ENCODE measurements around the gene ZNF335. TPM values are rescaled to one million over a fixed set of nuclear protein-coding genes. Genes with fewer than 3 reads are reported as not detected.

ZNF335 gene
- total and polyA plus RNA-seq, 9 donors = 3.5 to 25.7 (median 15.7) TPM

DNA sequence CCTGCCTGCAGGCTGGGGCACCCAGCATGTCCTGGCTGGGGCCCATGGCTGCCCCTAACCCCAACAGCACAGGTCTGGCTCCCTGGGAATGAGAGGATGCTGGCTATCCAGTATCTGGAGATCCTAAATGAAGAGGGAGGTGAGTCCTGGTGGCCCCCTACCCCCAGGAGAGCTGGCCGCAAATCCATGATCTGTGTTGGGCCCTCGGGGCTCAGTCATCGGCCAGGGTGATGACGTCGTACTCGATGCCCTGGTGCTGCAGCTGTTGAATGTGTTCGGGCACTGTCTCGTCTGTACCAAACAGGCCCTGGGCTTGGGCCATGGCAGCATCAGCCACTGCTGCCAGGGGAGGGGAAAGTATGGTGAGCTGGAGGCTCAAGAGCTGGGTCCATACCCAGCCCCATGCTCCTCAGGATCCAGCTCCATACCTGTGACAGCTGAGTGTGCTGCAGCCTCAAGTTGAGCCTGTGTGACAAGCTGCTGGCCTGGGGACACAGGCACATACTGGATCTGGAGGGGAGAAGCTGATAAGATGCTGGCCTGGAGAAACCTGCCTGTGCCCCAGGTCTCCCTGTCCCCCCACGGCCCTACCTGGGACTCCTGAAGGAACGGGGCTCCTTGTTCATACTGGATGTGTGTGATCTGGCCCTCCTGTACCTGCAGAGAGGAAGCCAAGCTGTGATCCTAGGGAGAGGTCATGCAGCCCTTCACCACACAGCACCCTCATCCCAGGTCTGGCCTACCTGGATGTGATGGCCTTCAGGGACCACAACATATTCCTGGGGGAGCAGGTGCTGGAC lies 23.1 kb downstream of the ZNF335 start:
- Histone ChIP-seq H3K4me1 (ENCODE audit: insufficient read depth) (peaks cover 16% of the 10 kb centered on the region), H3K36me3 (no peaks in the 10 kb centered on the region), H3K4me3 (no peak overlapping the region), H3K27ac (no peak overlapping the region), H3K27me3 (no peaks in the 10 kb centered on the region), H3K9me3 (no peaks in the 10 kb centered on the region)
- intact Hi-C loops (cut with DNase I) = loop anchor here in 2 of 4 donors (5.0 to 10.0 kb wide), 2 partner anchors 57 to 64 kb away; partner anchors contain the start of genes CTSA (in 1 of the 2), NEURL2 (in 1 of the 2), SPATA25 (in 1 of the 2) and ZSWIM1 (in 1 of the 2)
- TF ChIP-seq, protein P1, sequence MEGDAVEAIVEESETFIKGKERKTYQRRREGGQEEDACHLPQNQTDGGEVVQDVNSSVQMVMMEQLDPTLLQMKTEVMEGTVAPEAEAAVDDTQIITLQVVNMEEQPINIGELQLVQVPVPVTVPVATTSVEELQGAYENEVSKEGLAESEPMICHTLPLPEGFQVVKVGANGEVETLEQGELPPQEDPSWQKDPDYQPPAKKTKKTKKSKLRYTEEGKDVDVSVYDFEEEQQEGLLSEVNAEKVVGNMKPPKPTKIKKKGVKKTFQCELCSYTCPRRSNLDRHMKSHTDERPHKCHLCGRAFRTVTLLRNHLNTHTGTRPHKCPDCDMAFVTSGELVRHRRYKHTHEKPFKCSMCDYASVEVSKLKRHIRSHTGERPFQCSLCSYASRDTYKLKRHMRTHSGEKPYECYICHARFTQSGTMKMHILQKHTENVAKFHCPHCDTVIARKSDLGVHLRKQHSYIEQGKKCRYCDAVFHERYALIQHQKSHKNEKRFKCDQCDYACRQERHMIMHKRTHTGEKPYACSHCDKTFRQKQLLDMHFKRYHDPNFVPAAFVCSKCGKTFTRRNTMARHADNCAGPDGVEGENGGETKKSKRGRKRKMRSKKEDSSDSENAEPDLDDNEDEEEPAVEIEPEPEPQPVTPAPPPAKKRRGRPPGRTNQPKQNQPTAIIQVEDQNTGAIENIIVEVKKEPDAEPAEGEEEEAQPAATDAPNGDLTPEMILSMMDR (IDR thresholded peaks at IDR 0.05) = no peak
- no peak for TF ChIP-seq EP300 (IDR thresholded peaks at IDR 0.05)
- TF ChIP-seq POLR2A (IDR thresholded peaks at IDR 0.05) = no peak
- no peak for DNase-seq
- 66 to 74% (median 72%) methylated on average over 10 of the region's 10 CpGs for WGBS, 3 donors

DNA sequence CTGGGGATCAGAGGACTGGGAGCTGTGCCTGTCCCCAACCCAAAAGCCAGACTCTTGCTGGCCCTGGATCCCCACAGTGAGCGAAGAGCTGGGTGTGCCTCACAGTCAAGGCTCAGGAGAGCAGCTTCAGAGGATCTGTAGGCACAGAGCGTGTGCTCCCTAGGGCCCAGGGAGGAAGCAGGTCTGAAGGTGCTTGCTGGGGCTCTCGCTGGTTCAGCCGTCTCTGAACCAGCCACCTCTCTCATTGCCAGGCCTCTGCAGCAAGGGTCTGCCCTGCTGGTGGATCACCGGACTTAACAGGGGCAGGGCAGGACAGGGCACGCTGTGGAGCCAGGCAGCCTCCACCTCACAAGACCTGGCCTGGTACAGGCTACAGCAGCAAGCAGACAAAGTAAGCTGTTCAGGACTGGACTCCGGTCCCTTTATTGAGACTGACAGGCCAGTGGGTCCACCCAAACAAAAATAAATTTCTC lies 23.7 kb downstream of the ZNF335 start:
- WGBS, 3 donors = 80 to 84% (median 84%) methylated on average over 7 of the region's 7 CpGs
- H3K27ac ChIP-seq = peak overlapping the region in 1 of 2 donors; percentile 88
- H3K4me1 ChIP-seq (ENCODE audit: insufficient read depth) = peaks cover 16% of the 10 kb centered on the region
- no peaks in the 10 kb centered on the region for H3K9me3 ChIP-seq
- TF ChIP-seq EP300 (IDR thresholded peaks at IDR 0.05) (no peak), POLR2A (IDR thresholded peaks at IDR 0.05) (no peak)
- TF ChIP-seq, protein P1 (IDR thresholded peaks at IDR 0.05) = no peak
- intact Hi-C loops (cut with DNase I) = loop anchor here in 2 of 4 donors (5.0 to 10.0 kb wide), 2 partner anchors 56 to 63 kb away; partner anchors contain the start of genes CTSA (in 1 of the 2), NEURL2 (in 1 of the 2), SPATA25 (in 1 of the 2) and ZSWIM1 (in 1 of the 2)
- H3K27me3 ChIP-seq = no peaks in the 10 kb centered on the region
- H3K36me3 ChIP-seq = no peaks in the 10 kb centered on the region
- no peak for DNase-seq
- H3K4me3 ChIP-seq = no peak overlapping the region

DNA sequence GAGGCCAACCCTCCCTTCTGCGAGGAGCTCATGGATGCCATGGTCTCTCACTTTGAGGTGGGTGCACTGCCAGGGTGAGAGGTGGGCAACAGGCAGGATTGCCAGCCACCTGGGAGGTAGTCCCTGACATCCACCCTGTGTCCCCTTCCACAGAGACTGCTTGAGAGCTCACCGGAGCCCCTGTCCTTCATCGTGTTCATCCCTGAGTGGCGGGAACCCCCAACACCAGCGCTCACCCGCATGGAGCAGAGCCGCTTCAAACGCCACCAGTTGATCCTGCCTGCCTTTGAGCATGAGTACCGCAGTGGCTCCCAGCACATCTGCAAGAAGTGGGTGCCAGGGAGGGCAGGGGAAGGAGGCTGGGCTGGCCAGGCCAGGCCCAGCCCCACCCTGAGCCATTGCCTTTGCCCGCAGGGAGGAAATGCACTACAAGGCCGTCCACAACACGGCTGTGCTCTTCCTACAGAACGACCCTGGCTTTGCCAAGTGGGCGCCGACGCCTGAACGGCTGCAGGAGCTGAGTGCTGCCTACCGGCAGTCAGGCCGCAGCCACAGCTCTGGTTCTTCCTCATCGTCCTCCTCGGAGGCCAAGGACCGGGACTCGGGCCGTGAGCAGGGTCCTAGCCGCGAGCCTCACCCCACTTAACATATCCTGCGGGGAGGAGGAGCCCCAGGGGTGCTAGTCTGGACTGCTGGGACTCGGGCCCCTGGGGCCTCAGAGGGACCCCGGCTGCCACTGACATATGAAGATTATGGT lies 24.7 kb downstream of the ZNF335 start:
- Histone ChIP-seq H3K27me3 (no peaks in the 10 kb centered on the region), H3K9me3 (no peaks in the 10 kb centered on the region), H3K4me3 (no peak overlapping the region), H3K4me1 (ENCODE audit: insufficient read depth) (peaks cover 16% of the 10 kb centered on the region), H3K27ac (peak overlapping the region; percentile 75 to 88), H3K36me3 (no peaks in the 10 kb centered on the region)
- intact Hi-C loops (cut with DNase I) = loop anchor here in 2 of 4 donors (5.0 to 10.0 kb wide), 2 partner anchors 55 to 62 kb away; partner anchors contain the start of genes CTSA (in 1 of the 2), NEURL2 (in 1 of the 2), SPATA25 (in 1 of the 2) and ZSWIM1 (in 1 of the 2)
- TF ChIP-seq POLR2A (IDR thresholded peaks at IDR 0.05) = no peak
- TF ChIP-seq EP300 (IDR thresholded peaks at IDR 0.05) = no peak
- TF ChIP-seq, protein P1 (IDR thresholded peaks at IDR 0.05) = no peak
- peak in 1 of 5 donors; percentile 46 for DNase-seq
- WGBS, 3 donors = 73 to 78% (median 75%) methylated on average over 21 to 29 of the region's 29 CpGs

Measured in ovary (tissue), 9 donors.